ENCODE measurements around the gene AMIGO1.

GRCh38 chr1:109547463-109548320 lies 38.2 kb upstream of the AMIGO1 start:
- TF ChIP-seq, protein P1, sequence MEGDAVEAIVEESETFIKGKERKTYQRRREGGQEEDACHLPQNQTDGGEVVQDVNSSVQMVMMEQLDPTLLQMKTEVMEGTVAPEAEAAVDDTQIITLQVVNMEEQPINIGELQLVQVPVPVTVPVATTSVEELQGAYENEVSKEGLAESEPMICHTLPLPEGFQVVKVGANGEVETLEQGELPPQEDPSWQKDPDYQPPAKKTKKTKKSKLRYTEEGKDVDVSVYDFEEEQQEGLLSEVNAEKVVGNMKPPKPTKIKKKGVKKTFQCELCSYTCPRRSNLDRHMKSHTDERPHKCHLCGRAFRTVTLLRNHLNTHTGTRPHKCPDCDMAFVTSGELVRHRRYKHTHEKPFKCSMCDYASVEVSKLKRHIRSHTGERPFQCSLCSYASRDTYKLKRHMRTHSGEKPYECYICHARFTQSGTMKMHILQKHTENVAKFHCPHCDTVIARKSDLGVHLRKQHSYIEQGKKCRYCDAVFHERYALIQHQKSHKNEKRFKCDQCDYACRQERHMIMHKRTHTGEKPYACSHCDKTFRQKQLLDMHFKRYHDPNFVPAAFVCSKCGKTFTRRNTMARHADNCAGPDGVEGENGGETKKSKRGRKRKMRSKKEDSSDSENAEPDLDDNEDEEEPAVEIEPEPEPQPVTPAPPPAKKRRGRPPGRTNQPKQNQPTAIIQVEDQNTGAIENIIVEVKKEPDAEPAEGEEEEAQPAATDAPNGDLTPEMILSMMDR (IDR thresholded peaks at IDR 0.05) = no peak
- TF ChIP-seq POLR2A (IDR thresholded peaks at IDR 0.05) = no peak
- TF ChIP-seq EP300 (IDR thresholded peaks at IDR 0.05) = no peak
